ENCODE data around the gene IRS1. TPM values are rescaled to one million over a fixed set of nuclear protein-coding genes. Genes with fewer than 3 reads are reported as not detected.

The IRS1 gene
- total RNA-seq, 1 experiment from 2014 or later = 15.0 TPM

GRCh38 chr2:226818930-226819329 is 19.3 kb upstream of the IRS1 start:
- H2BK120ac ChIP-seq (ENCODE audit: low read depth, low read length, poor library complexity, severe bottlenecking) = no peak overlapping the region
- H3K23ac ChIP-seq (ENCODE audit: insufficient read length, low read depth, low read length) = no peak overlapping the region
- H4K8ac ChIP-seq (replicated peaks; ENCODE audit: insufficient read length, low read depth, low read length) = no peak overlapping the region
- no peak overlapping the region for H3K27ac Mint-ChIP-seq
- peaks cover under 1 to 1% of the 10 kb centered on the region in 2 experiments for H3K4me1 Mint-ChIP-seq
- no peak overlapping the region for H3K9ac ChIP-seq (ENCODE audit: extremely low read depth, insufficient read length, low read length)
- WGBS (ENCODE audit: extremely low coverage, insufficient read length, low lambda C conversion rate) = no CpG with 5 or more reads among the region's 3 CpGs
- no peak overlapping the region for H3T11ph ChIP-seq (ENCODE audit: low read length)
- no peak overlapping the region for H4K91ac ChIP-seq (ENCODE audit: insufficient read length, low read depth, low read length)
- H3K27me3 Mint-ChIP-seq (ENCODE audit: low read depth) = no peaks in the 10 kb centered on the region
- H3K4me2 ChIP-seq (ENCODE audit: insufficient read depth, insufficient read length, low read length) = no peak overlapping the region
- H4K5ac ChIP-seq (ENCODE audit: insufficient read length, low read depth, low read length) = no peak overlapping the region
- H3K9me3 ChIP-seq (ENCODE audit: control insufficient read depth, low read depth, low read length) = no peaks in the 10 kb centered on the region
- no peaks in the 10 kb centered on the region for H3K79me1 ChIP-seq (ENCODE audit: insufficient read depth, low read depth, low read length, poor library complexity, severe bottlenecking)
- DNase-seq = no peak
- peaks cover 3% of the 10 kb centered on the region in 2 experiments; a peak in 1 of 5 replicates for H3K9me3 Mint-ChIP-seq
- H3K18ac ChIP-seq (ENCODE audit: insufficient read length, low read depth, low read length) = no peak overlapping the region
- H3K27ac ChIP-seq (ENCODE audit: insufficient read length, low read depth, low read length) = no peak overlapping the region
- no peaks in the 10 kb centered on the region for H3K79me2 ChIP-seq (ENCODE audit: insufficient read depth, low read length)
- no peaks in the 10 kb centered on the region for H4K20me1 ChIP-seq (ENCODE audit: control insufficient read depth, insufficient read depth, insufficient read length)
- no peaks in the 10 kb centered on the region for H3K23me2 ChIP-seq (ENCODE audit: insufficient read length, low read depth, low read length, poor library complexity, severe bottlenecking)
- H3K56ac ChIP-seq (ENCODE audit: insufficient read length, low read depth, low read length) = no peak overlapping the region
- H3K4me1 ChIP-seq (ENCODE audit: insufficient read depth, low read length) = no peaks in the 10 kb centered on the region
- H3K14ac ChIP-seq (ENCODE audit: insufficient read depth, low read length) = no peak overlapping the region
- no peak overlapping the region for H2BK15ac ChIP-seq (ENCODE audit: low read depth, low read length)
- TF ChIP-seq, protein P1, sequence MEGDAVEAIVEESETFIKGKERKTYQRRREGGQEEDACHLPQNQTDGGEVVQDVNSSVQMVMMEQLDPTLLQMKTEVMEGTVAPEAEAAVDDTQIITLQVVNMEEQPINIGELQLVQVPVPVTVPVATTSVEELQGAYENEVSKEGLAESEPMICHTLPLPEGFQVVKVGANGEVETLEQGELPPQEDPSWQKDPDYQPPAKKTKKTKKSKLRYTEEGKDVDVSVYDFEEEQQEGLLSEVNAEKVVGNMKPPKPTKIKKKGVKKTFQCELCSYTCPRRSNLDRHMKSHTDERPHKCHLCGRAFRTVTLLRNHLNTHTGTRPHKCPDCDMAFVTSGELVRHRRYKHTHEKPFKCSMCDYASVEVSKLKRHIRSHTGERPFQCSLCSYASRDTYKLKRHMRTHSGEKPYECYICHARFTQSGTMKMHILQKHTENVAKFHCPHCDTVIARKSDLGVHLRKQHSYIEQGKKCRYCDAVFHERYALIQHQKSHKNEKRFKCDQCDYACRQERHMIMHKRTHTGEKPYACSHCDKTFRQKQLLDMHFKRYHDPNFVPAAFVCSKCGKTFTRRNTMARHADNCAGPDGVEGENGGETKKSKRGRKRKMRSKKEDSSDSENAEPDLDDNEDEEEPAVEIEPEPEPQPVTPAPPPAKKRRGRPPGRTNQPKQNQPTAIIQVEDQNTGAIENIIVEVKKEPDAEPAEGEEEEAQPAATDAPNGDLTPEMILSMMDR (conservative IDR thresholded peaks at IDR 0.05) = no peak
- H2BK12ac ChIP-seq (ENCODE audit: insufficient read length, low read depth, low read length) = no peak overlapping the region
- no peak overlapping the region for H2AFZ ChIP-seq (ENCODE audit: low read length)
- H2BK20ac ChIP-seq (ENCODE audit: low read depth, low read length, poor library complexity, severe bottlenecking) = no peak overlapping the region
- no peak overlapping the region for H2BK5ac ChIP-seq (ENCODE audit: insufficient read length, low read length)
- peaks cover 0 to 3% (median 0%) of the 10 kb centered on the region in 3 experiments; a peak in 1 of 7 replicates for H3K36me3 Mint-ChIP-seq (ENCODE audit: insufficient read depth in 1 of 3, low read depth in 3 of 3)
- H3K27me3 ChIP-seq (ENCODE audit: insufficient read depth, low read length) = no peaks in the 10 kb centered on the region
- H2AK5ac ChIP-seq (ENCODE audit: insufficient read length, low read length) = no peak overlapping the region
- no peak overlapping the region for H3K4ac ChIP-seq (ENCODE audit: low read depth, low read length)
- no peak overlapping the region for H3K4me3 Mint-ChIP-seq

Measured in H9 (cell line).